GM12874 (cell line): ENCODE measurements around the gene MTTP.

ENCODE experiments used
- TF ChIP-seq, protein P1 (sequence below): IDR thresholded peaks from 2 replicates; pipeline ENCODE4 v1.5.1; 2011; ENCODE audit warnings: low read depth, mild to moderate bottlenecking, control low read depth, low read length, moderate library complexity; ENCODE audit not compliant: insufficient read depth

The MTTP gene

DNA sequence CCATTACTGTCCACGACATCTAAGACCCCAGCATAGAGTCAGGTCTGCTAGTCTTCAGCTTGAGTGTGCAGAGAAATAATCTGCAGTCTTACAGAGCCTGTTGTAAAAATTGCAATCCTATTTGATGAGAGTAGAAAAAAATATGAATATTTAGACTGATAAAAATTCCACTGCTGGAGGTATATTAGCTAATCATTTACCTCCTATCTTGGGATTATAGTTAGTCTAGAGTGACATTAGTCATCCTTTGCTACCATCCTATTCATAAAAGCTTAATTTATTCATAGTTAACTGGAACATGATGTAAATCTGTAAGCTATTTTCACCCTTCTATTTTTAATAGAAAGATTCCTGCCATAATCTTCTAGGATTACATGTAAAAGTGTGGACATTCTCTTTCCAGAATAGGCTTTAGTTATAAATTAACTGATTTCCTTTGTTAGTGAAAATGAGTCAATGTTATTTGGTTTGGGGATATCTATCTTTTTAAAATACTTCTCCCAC lies 56.3 kb downstream of the MTTP start:
- TF ChIP-seq, protein P1, sequence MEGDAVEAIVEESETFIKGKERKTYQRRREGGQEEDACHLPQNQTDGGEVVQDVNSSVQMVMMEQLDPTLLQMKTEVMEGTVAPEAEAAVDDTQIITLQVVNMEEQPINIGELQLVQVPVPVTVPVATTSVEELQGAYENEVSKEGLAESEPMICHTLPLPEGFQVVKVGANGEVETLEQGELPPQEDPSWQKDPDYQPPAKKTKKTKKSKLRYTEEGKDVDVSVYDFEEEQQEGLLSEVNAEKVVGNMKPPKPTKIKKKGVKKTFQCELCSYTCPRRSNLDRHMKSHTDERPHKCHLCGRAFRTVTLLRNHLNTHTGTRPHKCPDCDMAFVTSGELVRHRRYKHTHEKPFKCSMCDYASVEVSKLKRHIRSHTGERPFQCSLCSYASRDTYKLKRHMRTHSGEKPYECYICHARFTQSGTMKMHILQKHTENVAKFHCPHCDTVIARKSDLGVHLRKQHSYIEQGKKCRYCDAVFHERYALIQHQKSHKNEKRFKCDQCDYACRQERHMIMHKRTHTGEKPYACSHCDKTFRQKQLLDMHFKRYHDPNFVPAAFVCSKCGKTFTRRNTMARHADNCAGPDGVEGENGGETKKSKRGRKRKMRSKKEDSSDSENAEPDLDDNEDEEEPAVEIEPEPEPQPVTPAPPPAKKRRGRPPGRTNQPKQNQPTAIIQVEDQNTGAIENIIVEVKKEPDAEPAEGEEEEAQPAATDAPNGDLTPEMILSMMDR, result no peak

DNA sequence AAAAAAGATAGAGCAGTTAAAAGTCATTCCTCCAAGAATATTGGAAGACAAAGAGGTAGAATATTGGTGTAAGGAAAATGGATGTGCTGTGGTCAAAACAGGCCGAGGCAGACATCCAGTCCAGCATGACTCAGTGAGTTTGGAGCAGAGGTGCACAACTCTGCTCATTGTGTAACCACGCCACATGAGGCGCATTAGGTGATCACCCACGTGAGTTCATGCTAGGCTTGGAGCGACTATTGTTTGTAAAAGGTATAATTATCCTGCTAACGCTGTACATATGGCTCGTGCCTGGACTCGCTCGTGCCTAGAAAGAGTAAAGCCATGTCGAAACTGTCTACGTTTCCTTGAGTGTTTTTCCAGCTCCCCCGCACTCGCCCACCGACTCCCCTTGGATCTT lies 59.1 kb downstream of the MTTP start:
- TF ChIP-seq, protein P1, result no peak

DNA sequence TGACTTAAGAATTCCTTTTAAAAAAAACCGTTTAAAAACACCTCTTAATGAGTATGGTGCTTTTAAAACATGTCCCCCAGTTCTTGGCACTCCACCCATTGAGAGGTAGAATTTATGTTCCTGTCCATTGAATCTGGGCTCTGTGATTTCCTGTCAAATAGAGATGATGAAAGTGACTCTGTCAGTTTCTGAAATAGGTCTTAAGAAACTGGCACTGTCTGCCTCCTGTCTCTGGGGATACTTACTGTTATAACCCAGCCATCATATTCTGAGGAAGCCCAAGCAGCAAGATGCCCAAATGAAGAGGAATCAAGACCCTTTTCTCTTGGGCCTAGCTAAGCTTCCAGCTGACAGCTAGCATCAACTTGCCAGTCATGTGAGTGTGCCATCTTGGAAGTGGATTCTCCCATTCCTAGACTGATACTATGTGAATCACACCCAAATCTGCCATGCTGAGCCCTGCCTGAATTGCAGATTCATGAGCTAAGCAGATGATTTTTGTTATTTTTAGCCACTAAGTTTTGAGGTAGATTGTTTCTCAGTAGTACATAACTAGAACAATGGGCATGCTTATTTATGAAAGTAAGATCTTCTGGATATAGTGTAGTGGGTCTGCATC lies 60.2 kb downstream of the MTTP start:
- TF ChIP-seq, protein P1, result no peak

GRCh38 chr4:99635601-99636000 lies 61.0 kb downstream of the MTTP start:
- TF ChIP-seq, protein P1, result no peak

DNA sequence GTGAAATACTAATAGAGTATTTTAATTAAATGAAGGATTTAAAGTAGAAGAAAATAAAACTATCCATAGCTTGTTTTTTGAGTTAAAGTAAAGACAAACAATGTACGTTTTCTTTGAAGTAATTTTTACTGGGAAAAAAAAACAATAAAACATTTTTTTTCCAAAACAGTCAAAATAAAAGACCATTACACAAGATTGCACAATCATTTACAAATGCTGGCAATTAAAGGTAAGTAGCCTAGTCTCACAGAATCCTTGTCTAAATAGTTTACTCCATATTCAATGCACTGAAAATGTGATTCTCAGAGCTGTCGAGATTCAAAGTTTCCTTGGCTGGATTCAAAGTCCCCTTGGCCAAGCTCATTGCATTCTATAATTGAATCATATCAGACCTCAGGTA lies 61.8 kb downstream of the MTTP start:
- TF ChIP-seq, protein P1, result no peak

DNA sequence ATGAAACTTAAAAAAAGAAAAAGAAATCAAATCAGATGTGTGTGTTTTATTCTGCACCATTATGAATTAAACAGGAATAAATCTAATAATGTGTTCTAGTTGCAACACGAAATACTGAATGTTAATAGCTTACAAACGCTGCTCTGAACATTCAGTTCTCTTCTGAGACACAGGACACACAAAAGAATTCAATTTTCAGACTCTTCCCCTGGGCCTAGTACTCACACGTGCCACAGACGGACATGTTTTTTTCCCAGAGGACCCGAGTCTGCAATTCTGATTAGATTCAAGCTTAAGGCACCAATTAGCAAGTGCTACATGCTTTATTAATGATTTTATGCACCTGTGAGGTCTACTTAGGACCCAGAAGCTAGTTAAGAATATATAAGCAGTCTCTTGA lies 62.5 kb downstream of the MTTP start:
- TF ChIP-seq, protein P1, result no peak

- TF ChIP-seq, protein P1, result no peak
These were observed 66.1 kb downstream of the MTTP start for GRCh38 chr4:99640676-99641075.
